A673 (cell line): ENCODE results near the gene SLC25A21. TPM values are rescaled to one million over a fixed set of nuclear protein-coding genes. Genes with fewer than 3 reads are reported as not detected.
A peak's percentile ranks its signal among the peaks of the same experiment; 100 is the strongest.
"Not testable (repeated sequence)": the region's sequence is repeated elsewhere in the genome, so short reads cannot be mapped to it uniquely, and the experiment has no call there.

ENCODE experiments used
- BruUV-seq: library from RNA; stranded (reverse); fragments of 400-500 nt; replicated peaks from 2 replicates; lab custom pipeline; 2021; lab: Mats Ljungman, UMichigan
- CTCF ChIA-PET: fragments of 300-600 bp; sonication (Branson Sonifier 250); formaldehyde crosslinking; loops from one replicate; lab custom pipeline; 2022; ENCODE audit warnings: antibody characterized with exemption; lab: Charles Lee
- POLR2A ChIA-PET: fragments of 300-600 bp; sonication (Branson Sonifier 250); formaldehyde crosslinking; loops from one replicate; lab custom pipeline; 2022; ENCODE audit warnings: antibody characterized with exemption; ENCODE audit not compliant: low non-redundant PET; lab: Charles Lee
- DNase-seq: peaks from one replicate; pipeline ENCODE4 v3.0.0-alpha.2; 2015; ENCODE audit warnings: low spot score
- H3K27ac ChIP-seq: fragments of 200-600 bp; sonication (generic); 2 replicates; pipeline ENCODE4 v1.5.1; 2016; ENCODE audit warnings: mixed run types, low read depth, mild to moderate bottlenecking, mixed read lengths, antibody characterized with exemption, low read length; ENCODE audit not compliant: poor library complexity, severe bottlenecking
- H3K27me3 ChIP-seq: fragments of 200-600 bp; sonication (generic); replicated peaks from 2 replicates; pipeline ENCODE4 v1.6.1; 2017; ENCODE audit warnings: mixed run types, low read depth, mild to moderate bottlenecking, mixed read lengths, antibody characterized with exemption, low read length; ENCODE audit not compliant: insufficient read depth, poor library complexity
- H3K36me3 ChIP-seq: fragments of 200-600 bp; sonication (generic); 2 replicates; pipeline ENCODE4 v1.6.1; 2016; ENCODE audit warnings: mixed run types, mild to moderate bottlenecking, mixed read lengths, antibody characterized with exemption, low read length; ENCODE audit not compliant: insufficient read depth, poor library complexity, severe bottlenecking
- H3K4me1 ChIP-seq: fragments of 200-600 bp; sonication (generic); 2 replicates; pipeline ENCODE4 v1.6.1; 2017; ENCODE audit warnings: mixed run types, mild to moderate bottlenecking, mixed read lengths, antibody characterized with exemption, low read length; ENCODE audit not compliant: insufficient read depth, poor library complexity, severe bottlenecking
- H3K4me3 ChIP-seq: fragments of 200-600 bp; sonication (generic); 2 replicates; pipeline ENCODE4 v1.5.1; 2016; ENCODE audit warnings: low read depth, mixed run types, mild to moderate bottlenecking, mixed read lengths, low read length; ENCODE audit not compliant: poor library complexity, severe bottlenecking
- H3K9me3 ChIP-seq: fragments of 200-600 bp; sonication (generic); 2 replicates; pipeline ENCODE4 v1.6.1; 2016; ENCODE audit warnings: mixed run types, low read depth, mild to moderate bottlenecking, mixed read lengths, antibody characterized with exemption, low read length; ENCODE audit not compliant: poor library complexity, severe bottlenecking
- EZH2 ChIP-seq: fragments of 200-600 bp; sonication (generic); IDR thresholded peaks from 2 replicates; pipeline ENCODE4 v1.6.1; 2017; ENCODE audit warnings: borderline replicate concordance, low read depth, mild to moderate bottlenecking, mixed read lengths, antibody characterized with exemption, low read length; ENCODE audit not compliant: poor library complexity, severe bottlenecking
- intact Hi-C: fragments of 100-400 bp; cut with micrococcal nuclease; formaldehyde crosslinking; loops from one replicate; pipeline ENCODE4 v1.10.0; 2022; ENCODE audit not compliant: unreplicated experiment
- total RNA-seq: library from RNA; stranded (reverse); gene quantifications from 2 replicates; pipeline ENCODE4 v1.2.3, GENCODE V29; 2021
- TF ChIP-seq, protein P1 (sequence below): fragments of 300-800, 200-600 bp; sonication (generic); conservative IDR thresholded peaks from 2 replicates; pipeline ENCODE4 v1.5.1; 2017; ENCODE audit warnings: low read depth, mild to moderate bottlenecking, antibody characterized with exemption, low read length, moderate library complexity, mixed read lengths

SLC25A21 gene
- total RNA-seq, 1 experiment from 2014 or later, result 4.7 TPM

GRCh38 chr14:36905272-36905888, 267.0 kb downstream of the SLC25A21 start:
- no peaks in the 10 kb centered on the region for H3K36me3 ChIP-seq
- H3K4me3 ChIP-seq, result no peak overlapping the region
- H3K27me3 ChIP-seq, result no peaks in the 10 kb centered on the region
- ChIA-PET CTCF (no interaction called here), POLR2A (no interaction called here)
- peaks cover 11% of the 10 kb centered on the region for H3K4me1 ChIP-seq
- TF ChIP-seq EZH2, result no peak
- TF ChIP-seq, protein P1, sequence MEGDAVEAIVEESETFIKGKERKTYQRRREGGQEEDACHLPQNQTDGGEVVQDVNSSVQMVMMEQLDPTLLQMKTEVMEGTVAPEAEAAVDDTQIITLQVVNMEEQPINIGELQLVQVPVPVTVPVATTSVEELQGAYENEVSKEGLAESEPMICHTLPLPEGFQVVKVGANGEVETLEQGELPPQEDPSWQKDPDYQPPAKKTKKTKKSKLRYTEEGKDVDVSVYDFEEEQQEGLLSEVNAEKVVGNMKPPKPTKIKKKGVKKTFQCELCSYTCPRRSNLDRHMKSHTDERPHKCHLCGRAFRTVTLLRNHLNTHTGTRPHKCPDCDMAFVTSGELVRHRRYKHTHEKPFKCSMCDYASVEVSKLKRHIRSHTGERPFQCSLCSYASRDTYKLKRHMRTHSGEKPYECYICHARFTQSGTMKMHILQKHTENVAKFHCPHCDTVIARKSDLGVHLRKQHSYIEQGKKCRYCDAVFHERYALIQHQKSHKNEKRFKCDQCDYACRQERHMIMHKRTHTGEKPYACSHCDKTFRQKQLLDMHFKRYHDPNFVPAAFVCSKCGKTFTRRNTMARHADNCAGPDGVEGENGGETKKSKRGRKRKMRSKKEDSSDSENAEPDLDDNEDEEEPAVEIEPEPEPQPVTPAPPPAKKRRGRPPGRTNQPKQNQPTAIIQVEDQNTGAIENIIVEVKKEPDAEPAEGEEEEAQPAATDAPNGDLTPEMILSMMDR, result no peak
- intact Hi-C loops, result no loop called here
- no TSS peak for BruUV-seq
- peak; percentile 70 for DNase-seq
- H3K9me3 ChIP-seq, result no peaks in the 10 kb centered on the region
- H3K27ac ChIP-seq, result no peak overlapping the region

GRCh38 chr14:36901861-36902260, 270.5 kb downstream of the SLC25A21 start:
- Histone ChIP-seq H3K4me3 (no peak overlapping the region), H3K9me3 (no peaks in the 10 kb centered on the region), H3K27me3 (no peaks in the 10 kb centered on the region), H3K4me1 (peaks cover 11% of the 10 kb centered on the region), H3K27ac (no peak overlapping the region), H3K36me3 (no peaks in the 10 kb centered on the region)
- ChIA-PET CTCF (no interaction called here), POLR2A (no interaction called here)
- no peak for DNase-seq
- BruUV-seq, result no TSS peak
- intact Hi-C loops, result no loop called here
- TF ChIP-seq EZH2, result no peak
- TF ChIP-seq, protein P1, result no peak

DNA sequence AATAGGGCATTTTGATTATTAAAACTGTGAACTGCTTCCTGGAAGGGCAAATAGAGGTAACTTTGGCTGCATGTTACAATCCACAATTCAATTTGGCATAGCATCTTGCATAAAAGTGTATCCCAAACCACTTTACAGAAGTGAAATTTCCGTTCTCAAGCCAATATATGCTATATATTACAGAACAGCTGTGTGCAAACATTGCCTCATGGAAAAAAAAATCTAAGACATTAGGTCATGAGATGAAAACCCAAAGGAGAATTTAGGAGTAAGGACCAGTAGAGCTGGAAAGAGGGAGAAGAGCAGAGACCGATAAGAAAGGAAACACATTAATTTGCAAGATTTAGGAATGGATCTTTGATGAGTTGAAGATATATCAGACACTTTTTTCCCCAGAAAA, 271.6 kb downstream of the SLC25A21 start:
- CTCF ChIA-PET, result no interaction called here
- intact Hi-C loops, result no loop called here
- Histone ChIP-seq H3K9me3 (no peaks in the 10 kb centered on the region), H3K36me3 (no peaks in the 10 kb centered on the region), H3K27me3 (no peaks in the 10 kb centered on the region), H3K4me3 (no peak overlapping the region), H3K4me1 (peaks cover 11% of the 10 kb centered on the region), H3K27ac (no peak overlapping the region)
- DNase-seq, result no peak
- BruUV-seq, result no TSS peak
- POLR2A ChIA-PET, result no interaction called here
- TF ChIP-seq, protein P1, result no peak
- no peak for TF ChIP-seq EZH2

DNA sequence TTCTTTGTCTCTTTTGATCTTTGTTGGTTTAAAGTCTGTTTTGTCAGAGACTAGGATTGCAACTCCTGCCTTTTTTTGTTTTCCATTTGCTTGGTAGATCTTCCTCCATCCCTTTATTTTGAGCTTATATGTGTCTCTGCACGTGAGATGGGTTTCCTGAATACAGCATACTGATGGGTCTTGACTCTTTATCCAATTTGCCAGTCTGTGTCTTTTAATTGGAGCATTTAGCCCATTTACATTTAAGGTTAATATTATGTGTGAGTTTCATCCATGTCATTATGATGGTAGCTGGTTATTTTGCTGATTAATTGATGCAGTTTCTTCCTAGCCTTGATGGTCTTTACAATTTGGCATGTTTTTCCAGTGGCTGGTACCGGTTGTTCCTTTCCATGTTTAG, 276.1 kb downstream of the SLC25A21 start:
- H3K9me3 ChIP-seq, H3K27me3 ChIP-seq, intact Hi-C loops, BruUV-seq, H3K36me3 ChIP-seq, H3K27ac ChIP-seq, H3K4me3 ChIP-seq, CTCF ChIA-PET, DNase-seq, H3K4me1 ChIP-seq: not testable (repeated sequence)
- POLR2A ChIA-PET, result interaction anchor here (0.6 kb wide), 1 partner anchor 53 kb away, joined by 4 read pairs; no protein-coding TSS in a partner anchor
